DND-41 (cell line): ENCODE measurements around the gene PCDHGA9.
"Not testable (repeated sequence)": the region's sequence is repeated elsewhere in the genome, so short reads cannot be mapped to it uniquely, and the experiment has no call there.

Experiments used
- ATAC-seq: fragments of 200-7000 bp; cut with Tn5 transposase; 3 replicates; pipeline ENCODE4 v1.9.1; 2021; ENCODE audit warnings: low read depth; ENCODE audit not compliant: insufficient read depth
- DNase-seq: peaks from one replicate; pipeline ENCODE4 v3.0.0-alpha.2; 2020
- H2AFZ ChIP-seq: 2 replicates; pipeline ENCODE4 v1.6.0; 2012; ENCODE audit warnings: low read depth, low read length
- H3K27ac ChIP-seq: 2 replicates; pipeline ENCODE4 v1.5.1; 2012; ENCODE audit warnings: low read length, inconsistent platforms
- H3K27me3 ChIP-seq: fragments of 200-600 bp; sonication (generic); 2 replicates; pipeline ENCODE4 v1.6.0; 2012; ENCODE audit warnings: low read length, mild to moderate bottlenecking, inconsistent platforms; ENCODE audit not compliant: insufficient read depth, poor library complexity
- H3K36me3 ChIP-seq: 2 replicates; pipeline ENCODE4 v1.5.1; 2012; ENCODE audit warnings: low read length, inconsistent platforms; ENCODE audit not compliant: insufficient read depth
- H3K4me1 ChIP-seq: 2 replicates; pipeline ENCODE4 v1.5.1; 2012; ENCODE audit warnings: mild to moderate bottlenecking, low read length; ENCODE audit not compliant: insufficient read depth
- H3K4me2 ChIP-seq: 2 replicates; pipeline ENCODE4 v1.6.0; 2012; ENCODE audit warnings: mild to moderate bottlenecking, moderate library complexity, low read length, inconsistent platforms; ENCODE audit not compliant: insufficient read depth
- H3K4me3 ChIP-seq, 2 experiments: fragments of 200-600 bp in 1 of 2; shearing (Covaris generic) in 1 of 2; 2 replicates each; pipeline ENCODE4 v1.5.1; 2012 to 2016; ENCODE audit warnings: inconsistent platforms in 2 of 2, low read length in 2 of 2, mild to moderate bottlenecking in 2 of 2, low read depth in 1 of 2, moderate library complexity in 1 of 2
- H3K79me2 ChIP-seq: 2 replicates; pipeline ENCODE4 v1.6.0; 2012; ENCODE audit warnings: low read length, inconsistent platforms; ENCODE audit not compliant: insufficient read depth
- H3K9ac ChIP-seq: 2 replicates; pipeline ENCODE4 v1.6.0; 2012; ENCODE audit warnings: low read depth, mild to moderate bottlenecking, inconsistent platforms, low read length, moderate library complexity
- H3K9me3 ChIP-seq: 2 replicates; pipeline ENCODE4 v1.5.1; 2012; ENCODE audit warnings: low read length, moderate library complexity, mild to moderate bottlenecking, inconsistent platforms; ENCODE audit not compliant: insufficient read depth, severe bottlenecking
- H4K20me1 ChIP-seq: 2 replicates; pipeline ENCODE4 v1.6.0; 2012; ENCODE audit warnings: low read length; ENCODE audit not compliant: insufficient read depth
- EZH2 ChIP-seq: IDR thresholded peaks from 3 replicates; pipeline ENCODE4 v1.6.1; 2012; ENCODE audit warnings: borderline replicate concordance, low read depth, mild to moderate bottlenecking, moderate library complexity, low read length, inconsistent platforms; ENCODE audit not compliant: severe bottlenecking
- TF ChIP-seq, protein P1 (sequence below): IDR thresholded peaks from 2 replicates; pipeline ENCODE4 v1.5.1; 2012; ENCODE audit warnings: borderline replicate concordance, low read length, moderate library complexity, mild to moderate bottlenecking; ENCODE audit not compliant: poor library complexity, severe bottlenecking; ENCODE audit errors: extremely low read depth

The PCDHGA9 gene

GRCh38 chr5:141383345-141383744 is 19.2 kb upstream of the PCDHGA9 start:
- H3K9ac ChIP-seq, result no peak overlapping the region

DNA sequence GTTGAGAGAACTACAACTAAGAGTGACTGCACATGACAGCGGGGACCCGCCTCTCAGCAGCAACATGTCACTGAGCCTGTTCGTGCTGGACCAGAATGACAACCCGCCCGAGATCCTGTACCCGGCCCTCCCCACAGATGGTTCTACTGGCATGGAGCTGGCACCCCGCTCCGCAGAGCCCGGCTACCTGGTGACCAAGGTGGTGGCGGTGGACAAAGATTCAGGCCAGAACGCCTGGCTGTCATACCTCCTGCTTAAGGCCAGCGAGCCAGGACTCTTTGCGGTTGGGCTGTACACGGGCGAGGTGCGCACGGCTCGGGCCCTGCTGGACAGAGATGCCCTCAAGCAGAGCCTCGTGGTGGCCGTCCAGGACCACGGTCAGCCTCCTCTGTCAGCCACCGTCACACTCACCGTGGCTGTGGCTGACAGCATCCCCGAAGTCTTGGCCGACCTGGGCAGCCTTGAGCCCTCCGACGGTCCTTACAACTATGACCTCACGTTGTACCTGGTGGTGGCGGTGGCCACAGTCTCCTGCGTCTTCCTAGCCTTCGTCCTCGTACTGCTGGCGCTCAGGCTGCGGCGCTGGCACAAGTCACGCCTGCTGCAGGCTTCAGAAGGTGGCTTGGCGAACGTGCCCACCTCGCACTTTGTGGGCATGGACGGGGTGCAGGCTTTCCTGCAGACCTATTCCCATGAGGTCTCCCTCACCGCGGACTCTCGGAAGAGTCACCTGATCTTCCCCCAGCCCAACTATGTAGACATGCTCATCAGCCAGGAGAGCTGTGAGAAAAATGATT is 17.9 kb upstream of the PCDHGA9 start:
- ATAC-seq (no peak), DNase-seq (no peak)
- Histone ChIP-seq H3K79me2 (no peaks in the 10 kb centered on the region), H2AFZ (no peak overlapping the region), H4K20me1 (no peaks in the 10 kb centered on the region), H3K27ac (no peak overlapping the region), H3K4me2 (no peak overlapping the region), H3K27me3 (no peaks in the 10 kb centered on the region), H3K9me3 (no peaks in the 10 kb centered on the region), H3K4me1 (no peaks in the 10 kb centered on the region), H3K4me3 (no peak overlapping the region), H3K9ac (no peak overlapping the region), H3K36me3 (no peaks in the 10 kb centered on the region)
- TF ChIP-seq, protein P1, sequence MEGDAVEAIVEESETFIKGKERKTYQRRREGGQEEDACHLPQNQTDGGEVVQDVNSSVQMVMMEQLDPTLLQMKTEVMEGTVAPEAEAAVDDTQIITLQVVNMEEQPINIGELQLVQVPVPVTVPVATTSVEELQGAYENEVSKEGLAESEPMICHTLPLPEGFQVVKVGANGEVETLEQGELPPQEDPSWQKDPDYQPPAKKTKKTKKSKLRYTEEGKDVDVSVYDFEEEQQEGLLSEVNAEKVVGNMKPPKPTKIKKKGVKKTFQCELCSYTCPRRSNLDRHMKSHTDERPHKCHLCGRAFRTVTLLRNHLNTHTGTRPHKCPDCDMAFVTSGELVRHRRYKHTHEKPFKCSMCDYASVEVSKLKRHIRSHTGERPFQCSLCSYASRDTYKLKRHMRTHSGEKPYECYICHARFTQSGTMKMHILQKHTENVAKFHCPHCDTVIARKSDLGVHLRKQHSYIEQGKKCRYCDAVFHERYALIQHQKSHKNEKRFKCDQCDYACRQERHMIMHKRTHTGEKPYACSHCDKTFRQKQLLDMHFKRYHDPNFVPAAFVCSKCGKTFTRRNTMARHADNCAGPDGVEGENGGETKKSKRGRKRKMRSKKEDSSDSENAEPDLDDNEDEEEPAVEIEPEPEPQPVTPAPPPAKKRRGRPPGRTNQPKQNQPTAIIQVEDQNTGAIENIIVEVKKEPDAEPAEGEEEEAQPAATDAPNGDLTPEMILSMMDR, result no peak
- TF ChIP-seq EZH2, result no peak

More at GRCh38 chr5:141383345-141383744, 19.2 kb upstream of the PCDHGA9 start:
- DNase-seq, result no peak
- ATAC-seq, result no peak
- Histone ChIP-seq H3K4me3 (no peak overlapping the region), H3K27me3 (no peaks in the 10 kb centered on the region), H3K4me2 (no peak overlapping the region), H3K36me3 (no peaks in the 10 kb centered on the region), H2AFZ (no peak overlapping the region), H3K9me3 (no peaks in the 10 kb centered on the region), H3K4me1 (no peaks in the 10 kb centered on the region), H3K79me2 (no peaks in the 10 kb centered on the region), H4K20me1 (no peaks in the 10 kb centered on the region), H3K27ac (no peak overlapping the region)
- TF ChIP-seq, protein P1, result no peak
- no peak for TF ChIP-seq EZH2

GRCh38 chr5:141387557-141388311 is 14.8 kb upstream of the PCDHGA9 start, which contains the start of gene PCDHGB4:
PCDHGB4 (plus strand) TSS chr5:141387698; CDS start chr5:141387885, 187 bp downstream.
- not testable (repeated sequence) for H3K36me3 ChIP-seq, H3K9me3 ChIP-seq, H2AFZ ChIP-seq, H3K27ac ChIP-seq, H3K4me3 ChIP-seq, ATAC-seq, H3K27me3 ChIP-seq, H3K79me2 ChIP-seq, H3K9ac ChIP-seq, H4K20me1 ChIP-seq, DNase-seq, H3K4me1 ChIP-seq, H3K4me2 ChIP-seq

- no peaks in the 10 kb centered on the region for H4K20me1 ChIP-seq
- no peak overlapping the region for H3K4me2 ChIP-seq
- TF ChIP-seq, protein P1, result no peak
- no peak for TF ChIP-seq EZH2
- ATAC-seq (no peak), DNase-seq (no peak)
- no peaks in the 10 kb centered on the region for H3K36me3 ChIP-seq
- H2AFZ ChIP-seq, result no peak overlapping the region
- no peak overlapping the region for H3K27ac ChIP-seq
- no peak overlapping the region for H3K9ac ChIP-seq
- no peak overlapping the region for H3K4me3 ChIP-seq
- H3K79me2 ChIP-seq, result no peaks in the 10 kb centered on the region
- H3K27me3 ChIP-seq, result no peaks in the 10 kb centered on the region
- H3K9me3 ChIP-seq, result no peaks in the 10 kb centered on the region
- no peaks in the 10 kb centered on the region for H3K4me1 ChIP-seq
Observed at GRCh38 chr5:141388661-141389060, 13.9 kb upstream of the PCDHGA9 start.
